Natural killer cell treated with Interleukin-12 subunit alpha and Interleukin-12 subunit beta and Interleukin-15 and Interleukin-18, amount 100 ng/mL, for 72 hours (primary cell): ENCODE results near the gene SLC12A2. TPM values are rescaled to one million over a fixed set of nuclear protein-coding genes. Genes with fewer than 3 reads are reported as not detected.

Experiments used
- ATAC-seq, 2 donors: fragments of 150-1000 bp; cut with Tn5 transposase in 1 of 2; sonication (Bioruptor Pico), chemical (Tn5 transposase) in 1 of 2; 2 replicates each; pipeline ENCODE4 v1.10.0; 2021
- DNase-seq: peaks from one replicate; pipeline ENCODE4 v3.0.0; 2022; ENCODE audit warnings: low spot score
- H3K27ac Mint-ChIP-seq, 2 donors: 1 replicate in 1 of 2; 2 replicates in 1 of 2; pipeline ENCODE4 v1.8.0; 2022; ENCODE audit warnings: mixed read lengths in 2 of 2, mild to moderate bottlenecking in 1 of 2, moderate library complexity in 1 of 2
- H3K27me3 Mint-ChIP-seq, 2 donors: 1 replicate in 1 of 2; 2 replicates in 1 of 2; pipeline ENCODE4 v1.8.0; 2022; ENCODE audit warnings: mixed read lengths in 2 of 2
- H3K36me3 Mint-ChIP-seq: one replicate; pipeline ENCODE4 v1.8.0; 2022; ENCODE audit warnings: mixed read lengths
- H3K4me1 Mint-ChIP-seq, 2 donors: 1 replicate in 1 of 2; 2 replicates in 1 of 2; pipeline ENCODE4 v1.8.0; 2022; ENCODE audit warnings: low read depth in 2 of 2, mixed read lengths in 2 of 2, mild to moderate bottlenecking in 1 of 2
- H3K4me3 Mint-ChIP-seq: one replicate; pipeline ENCODE4 v1.8.0; 2022; ENCODE audit warnings: mixed read lengths
- H3K9me3 Mint-ChIP-seq: 2 replicates; pipeline ENCODE4 v1.8.0; 2022; ENCODE audit warnings: mixed read lengths
- total RNA-seq, 2 donors: library from RNA; stranded (reverse); gene quantifications; one replicate each; pipeline ENCODE4 v1.2.3, GENCODE V29; 2022

Gene SLC12A2
- total RNA-seq, 2 donors from 2014 or later, result 20.1 to 26.1 TPM

GRCh38 chr5:128234928-128235641 is 151.5 kb downstream of the SLC12A2 start:
- Mint-ChIP-seq H3K4me1 (no peaks in the 10 kb centered on the region), H3K4me3 (no peak overlapping the region), H3K36me3 (no peaks in the 10 kb centered on the region), H3K27me3 (peaks cover 9 to 33% of the 10 kb centered on the region in 2 donors), H3K27ac (no peak overlapping the region), H3K9me3 (peaks cover 5% of the 10 kb centered on the region)
- no peak for DNase-seq
- ATAC-seq, result no peak

- Mint-ChIP-seq H3K27ac (no peak overlapping the region), H3K27me3 (peaks cover 9 to 34% of the 10 kb centered on the region in 2 donors), H3K4me1 (no peaks in the 10 kb centered on the region), H3K4me3 (no peak overlapping the region), H3K9me3 (peaks cover 5% of the 10 kb centered on the region), H3K36me3 (no peaks in the 10 kb centered on the region)
- ATAC-seq (no peak), DNase-seq (no peak)
Observed at GRCh38 chr5:128236334-128236733, 152.8 kb downstream of the SLC12A2 start.

- Mint-ChIP-seq H3K9me3 (no peaks in the 10 kb centered on the region), H3K4me1 (no peaks in the 10 kb centered on the region), H3K4me3 (no peak overlapping the region), H3K27ac (no peak overlapping the region), H3K36me3 (no peaks in the 10 kb centered on the region), H3K27me3 (peaks cover 9 to 29% of the 10 kb centered on the region in 2 donors)
- ATAC-seq, result no peak
- DNase-seq, result no peak
Observed at GRCh38 chr5:128237000-128237399, 153.4 kb downstream of the SLC12A2 start.

- DNase-seq (no peak), ATAC-seq (no peak)
- no peaks in the 10 kb centered on the region for H3K4me1 Mint-ChIP-seq
- no peak overlapping the region for H3K27ac Mint-ChIP-seq
- peaks cover 9 to 23% of the 10 kb centered on the region in 2 donors for H3K27me3 Mint-ChIP-seq
- no peak overlapping the region for H3K4me3 Mint-ChIP-seq
- no peaks in the 10 kb centered on the region for H3K9me3 Mint-ChIP-seq
- H3K36me3 Mint-ChIP-seq, result no peaks in the 10 kb centered on the region
Observed at GRCh38 chr5:128237546-128237945, 154.0 kb downstream of the SLC12A2 start.
